Islet of Langerhans (tissue), 1 donor: ENCODE data around the gene APBB2.
"Not testable (repeated sequence)": the region's sequence is repeated elsewhere in the genome, so short reads cannot be mapped to it uniquely, and the experiment has no call there.

Experiments used
- FAIRE-seq: peaks from one replicate; lab custom pipeline; 2011; peaks lifted over from hg19 to GRCh38; lab: Jason Lieb, UNC

The APBB2 gene

DNA sequence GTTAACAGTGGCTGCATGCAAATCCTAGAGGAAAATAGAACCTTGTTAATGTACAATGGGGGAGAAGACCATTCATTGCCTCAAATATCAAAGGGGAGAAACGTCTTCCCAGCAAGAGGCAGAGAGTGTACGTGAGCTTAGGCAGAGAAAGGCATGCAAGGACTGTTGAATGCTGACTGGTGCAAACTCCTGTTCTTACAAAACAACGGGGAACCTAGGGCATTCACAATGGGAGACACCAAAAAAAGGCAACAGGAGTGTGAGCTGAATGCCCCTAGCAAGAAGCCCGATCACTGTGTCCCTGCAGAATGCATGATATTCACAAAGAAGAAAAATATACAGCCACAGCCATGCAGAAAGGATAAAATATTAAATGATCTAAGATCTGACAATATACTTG, 279.7 kb downstream of the APBB2 start:
- no peak for FAIRE-seq

DNA sequence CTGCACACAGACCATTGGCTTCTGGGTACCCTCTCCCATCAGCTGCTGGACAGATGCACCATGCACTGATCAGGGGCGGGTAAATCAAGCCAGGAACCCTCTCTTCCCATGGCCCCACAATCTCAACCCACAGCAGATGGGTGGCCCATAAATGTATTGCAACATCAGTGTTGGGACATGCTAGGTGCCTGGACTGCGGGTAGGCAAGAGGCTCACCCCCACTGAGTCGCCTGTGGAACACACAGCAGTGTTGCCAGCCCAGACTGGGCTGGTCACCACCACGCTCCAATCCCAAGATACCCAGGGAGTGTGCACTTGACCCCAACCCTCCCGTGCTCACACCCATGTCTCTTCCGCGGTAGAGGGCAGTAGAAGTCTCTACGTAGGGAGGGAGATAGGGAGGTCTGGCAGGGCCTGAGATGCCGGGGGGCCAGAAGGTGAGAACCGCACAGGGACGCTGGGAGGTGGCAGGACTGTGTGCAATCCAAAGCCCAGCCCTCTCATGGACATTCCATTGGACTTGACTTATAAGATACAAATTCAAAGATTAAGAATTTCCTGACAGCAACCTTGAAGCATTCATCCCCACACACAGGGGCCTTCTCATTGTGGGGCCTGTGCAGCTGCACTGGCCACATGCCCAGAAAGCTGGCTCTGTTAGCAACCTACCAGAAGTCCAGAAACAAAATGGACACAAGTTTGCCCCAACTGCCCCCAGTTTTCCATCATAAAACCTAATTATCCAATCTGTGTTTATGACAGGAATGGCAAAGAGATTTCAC, 280.9 kb downstream of the APBB2 start:
- FAIRE-seq = no peak

DNA sequence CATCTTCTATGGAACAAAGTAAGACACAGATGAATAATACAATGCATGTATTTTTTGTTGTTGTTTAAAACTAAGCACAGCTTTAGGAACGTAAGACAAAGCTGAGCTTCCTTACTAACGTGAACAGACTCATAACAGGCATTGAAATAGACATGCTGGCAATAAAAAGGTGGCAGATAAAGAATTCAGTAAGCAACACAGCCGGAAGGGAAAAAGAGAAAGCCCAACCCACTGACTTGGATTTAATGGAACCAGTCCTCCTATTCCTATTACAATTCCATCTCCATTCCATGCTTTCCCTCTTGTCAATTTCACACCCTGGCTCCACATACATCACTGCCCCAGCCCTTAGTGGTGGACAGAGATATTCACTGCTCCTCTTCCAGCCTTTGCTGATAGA, 282.5 kb downstream of the APBB2 start:
- no peak for FAIRE-seq

DNA sequence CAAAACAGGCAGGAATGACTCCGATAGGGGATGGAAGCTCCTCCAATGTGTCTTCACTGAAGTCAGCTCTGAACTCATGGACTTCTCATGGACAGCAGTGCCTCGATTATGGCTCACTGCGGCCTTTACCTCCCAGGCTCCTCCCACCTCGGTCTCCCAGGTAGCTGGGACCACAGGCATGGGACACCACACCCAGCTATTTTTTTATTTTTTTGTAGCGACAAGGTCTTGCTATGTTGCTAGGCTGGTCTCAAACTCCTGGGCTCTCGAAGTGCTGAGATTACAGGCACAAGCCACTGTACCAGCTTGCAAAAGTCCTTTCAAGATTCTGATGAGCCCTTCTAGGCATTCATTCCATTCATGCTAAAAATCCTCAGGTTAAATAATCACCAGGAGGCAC, 283.1 kb downstream of the APBB2 start:
- FAIRE-seq = no peak

DNA sequence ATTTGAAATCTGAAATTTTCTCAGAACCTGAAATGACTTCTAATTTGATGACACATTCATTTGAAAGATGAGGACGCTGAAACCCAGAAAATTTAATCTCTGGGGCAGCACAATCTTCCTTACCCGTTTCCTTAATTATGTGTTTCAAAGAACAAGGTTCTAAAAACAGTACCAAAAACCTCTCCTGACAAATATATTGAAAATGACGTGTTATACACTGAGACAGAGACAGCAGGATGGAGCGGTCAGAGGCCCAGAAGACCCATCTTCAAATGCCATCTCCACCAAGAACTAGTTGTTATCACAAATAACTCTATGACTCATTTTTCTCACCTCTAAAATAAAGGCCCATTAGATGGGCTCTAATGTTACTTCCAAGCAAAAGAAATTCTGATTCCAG, 287.3 kb downstream of the APBB2 start:
- no peak for FAIRE-seq

DNA sequence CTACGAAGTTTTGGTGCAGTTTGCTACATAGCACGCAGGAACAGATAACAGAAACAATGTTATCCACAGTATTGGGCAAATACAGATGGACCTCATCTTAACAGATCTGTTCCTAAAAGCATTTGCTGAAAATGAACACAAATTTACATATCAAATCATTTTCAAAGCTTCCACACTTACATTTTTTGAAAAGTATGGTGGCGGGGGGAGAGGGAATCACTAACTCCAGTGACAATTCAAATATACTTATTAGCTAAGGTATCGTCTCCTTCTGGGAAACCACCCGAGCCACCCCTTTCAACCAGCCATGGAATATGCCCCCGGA, 289.6 kb downstream of the APBB2 start:
- FAIRE-seq = no peak

DNA sequence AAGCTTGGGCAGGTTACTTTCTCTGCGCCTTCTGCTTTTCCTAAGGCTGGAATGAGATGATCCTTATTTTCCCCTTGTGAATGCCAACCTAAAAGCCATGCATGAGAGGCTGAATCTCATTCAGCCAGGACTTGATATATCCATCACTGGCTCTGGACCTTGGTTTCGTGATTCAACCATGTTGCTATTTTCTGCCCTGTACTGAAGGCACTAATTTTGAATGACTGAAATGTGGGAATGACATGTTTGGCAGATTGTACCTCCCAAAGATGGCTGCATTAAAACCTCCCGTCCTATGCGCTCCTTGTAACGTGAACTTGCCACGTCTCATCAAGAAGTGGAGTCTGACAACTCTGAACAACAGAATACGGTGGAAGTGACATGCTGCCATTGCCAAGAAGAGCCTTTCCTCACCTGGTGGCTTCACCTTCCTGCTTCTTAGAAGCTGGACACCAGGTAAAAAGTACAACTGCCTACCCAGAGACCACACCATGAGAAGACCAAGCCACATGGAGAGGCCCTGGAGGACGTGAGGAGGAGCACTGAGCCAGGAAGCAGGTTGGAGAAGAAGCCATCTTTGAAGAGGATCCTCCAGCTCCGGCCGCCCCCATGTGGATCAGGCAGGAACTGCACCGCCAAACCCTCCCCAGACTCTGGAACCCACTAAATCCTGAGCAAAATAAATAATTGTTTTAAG, 290.1 kb downstream of the APBB2 start:
- peak; percentile 33 for FAIRE-seq

DNA sequence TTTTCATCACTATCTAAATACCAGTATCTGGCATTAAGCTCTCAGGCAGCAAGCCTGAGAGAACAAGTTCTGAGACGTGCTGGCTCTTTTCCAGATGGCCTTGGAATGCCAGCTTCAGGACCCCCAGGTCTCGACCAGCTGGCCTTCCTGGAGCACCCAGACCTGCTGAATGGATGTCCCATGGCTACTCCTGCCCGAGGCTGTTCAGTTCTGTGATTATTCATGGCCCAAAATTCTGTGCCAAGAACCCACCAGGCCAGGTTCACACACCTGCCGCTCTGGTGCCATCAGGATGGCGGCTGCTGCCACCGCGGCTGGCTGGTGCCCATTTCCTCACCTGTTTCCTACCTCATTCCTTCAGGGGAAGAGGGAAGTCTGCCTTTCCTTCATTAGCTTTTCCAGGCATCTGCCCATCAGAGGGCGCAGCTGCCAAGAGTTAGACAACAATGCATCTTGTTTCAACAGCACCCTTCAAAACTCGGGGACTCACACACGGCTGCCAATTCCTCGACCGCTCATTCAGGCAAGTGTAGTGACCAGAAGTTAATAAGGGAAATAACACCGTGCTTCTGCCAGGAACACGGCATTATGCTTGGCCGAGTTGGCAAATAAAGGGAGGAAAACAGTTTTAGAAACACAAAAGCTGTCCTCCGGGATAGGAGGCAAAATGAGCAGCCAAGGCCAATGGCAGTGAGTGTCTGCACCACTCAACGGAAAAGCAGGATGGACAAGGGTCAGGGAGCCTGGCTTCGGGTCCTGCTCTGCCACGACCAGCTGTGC, 290.8 kb downstream of the APBB2 start:
- FAIRE-seq = peak; percentile 80

DNA sequence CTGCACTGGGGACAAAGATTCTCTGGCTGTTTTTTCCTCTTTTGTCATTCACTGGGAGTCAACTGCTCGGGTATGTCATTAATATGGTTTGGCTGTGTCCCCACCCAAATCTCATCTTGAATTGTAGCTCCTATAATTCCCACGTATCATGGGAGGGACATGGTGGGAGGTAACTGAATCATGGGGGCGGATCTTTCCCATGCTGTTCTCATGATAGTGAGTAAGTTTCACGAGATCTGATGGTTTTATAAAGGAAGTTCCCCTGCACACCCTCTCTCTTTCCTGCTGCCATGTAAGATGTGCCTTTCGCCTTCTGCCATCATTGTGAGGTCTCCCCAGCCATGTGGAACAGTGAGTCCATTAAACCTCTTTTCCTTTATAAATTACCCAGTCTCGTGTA, 294.4 kb downstream of the APBB2 start:
- FAIRE-seq = not testable (repeated sequence)

DNA sequence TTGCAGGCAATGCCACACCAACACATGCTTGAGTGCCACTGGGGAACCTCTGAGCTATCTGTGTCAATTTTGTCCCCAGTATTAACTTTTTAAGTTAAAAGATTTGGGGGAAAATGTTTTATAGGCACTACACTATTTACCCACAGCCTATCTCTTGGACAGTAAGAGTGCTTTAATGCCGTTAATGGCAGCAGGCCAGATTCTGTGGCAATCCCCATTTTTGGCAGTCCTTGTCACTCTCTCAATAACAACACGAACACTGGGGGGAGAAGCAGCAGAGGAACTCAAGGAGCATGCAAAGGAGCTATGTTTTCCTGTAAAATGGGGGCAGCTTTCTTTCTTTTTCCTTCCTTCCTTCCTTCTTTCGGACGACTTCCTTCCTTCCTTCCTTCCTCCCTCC, 296.0 kb downstream of the APBB2 start:
- FAIRE-seq = no peak

DNA sequence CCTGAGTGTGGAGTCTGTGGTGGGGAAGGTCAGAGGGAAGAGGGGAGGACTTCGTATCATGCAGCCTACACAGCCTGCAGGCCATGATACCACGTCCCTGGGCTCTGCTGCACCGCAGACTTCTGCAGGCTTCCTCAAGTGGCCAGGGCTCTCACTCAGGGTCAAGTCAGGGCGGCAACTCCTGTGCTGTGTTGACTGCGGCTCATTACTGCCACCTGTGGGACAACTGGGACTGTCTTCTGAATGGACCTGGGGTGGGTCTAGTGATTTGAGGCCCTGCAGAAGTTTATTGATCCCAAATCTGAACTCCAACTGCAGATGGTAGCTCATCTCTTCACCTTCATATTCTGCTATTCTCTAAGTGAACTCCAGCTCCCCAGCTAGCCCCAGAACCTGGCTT, 297.5 kb downstream of the APBB2 start:
- FAIRE-seq = no peak

DNA sequence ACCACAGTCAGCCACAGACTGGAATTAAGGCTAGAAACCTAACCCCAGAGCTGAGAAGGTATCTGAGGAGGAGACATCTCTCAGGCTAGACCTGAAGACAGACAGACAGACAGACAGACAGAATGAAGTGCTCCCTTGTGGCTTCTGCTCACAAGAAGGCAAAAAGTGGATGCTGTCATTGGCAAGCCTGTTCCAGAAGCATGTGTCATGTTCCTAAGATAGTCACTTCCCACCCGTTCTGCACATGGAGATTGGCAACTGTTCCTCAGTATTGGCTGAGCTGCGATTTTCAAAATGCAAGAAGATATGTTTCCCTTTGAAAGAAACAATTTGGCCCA, 298.2 kb downstream of the APBB2 start:
- FAIRE-seq = no peak

DNA sequence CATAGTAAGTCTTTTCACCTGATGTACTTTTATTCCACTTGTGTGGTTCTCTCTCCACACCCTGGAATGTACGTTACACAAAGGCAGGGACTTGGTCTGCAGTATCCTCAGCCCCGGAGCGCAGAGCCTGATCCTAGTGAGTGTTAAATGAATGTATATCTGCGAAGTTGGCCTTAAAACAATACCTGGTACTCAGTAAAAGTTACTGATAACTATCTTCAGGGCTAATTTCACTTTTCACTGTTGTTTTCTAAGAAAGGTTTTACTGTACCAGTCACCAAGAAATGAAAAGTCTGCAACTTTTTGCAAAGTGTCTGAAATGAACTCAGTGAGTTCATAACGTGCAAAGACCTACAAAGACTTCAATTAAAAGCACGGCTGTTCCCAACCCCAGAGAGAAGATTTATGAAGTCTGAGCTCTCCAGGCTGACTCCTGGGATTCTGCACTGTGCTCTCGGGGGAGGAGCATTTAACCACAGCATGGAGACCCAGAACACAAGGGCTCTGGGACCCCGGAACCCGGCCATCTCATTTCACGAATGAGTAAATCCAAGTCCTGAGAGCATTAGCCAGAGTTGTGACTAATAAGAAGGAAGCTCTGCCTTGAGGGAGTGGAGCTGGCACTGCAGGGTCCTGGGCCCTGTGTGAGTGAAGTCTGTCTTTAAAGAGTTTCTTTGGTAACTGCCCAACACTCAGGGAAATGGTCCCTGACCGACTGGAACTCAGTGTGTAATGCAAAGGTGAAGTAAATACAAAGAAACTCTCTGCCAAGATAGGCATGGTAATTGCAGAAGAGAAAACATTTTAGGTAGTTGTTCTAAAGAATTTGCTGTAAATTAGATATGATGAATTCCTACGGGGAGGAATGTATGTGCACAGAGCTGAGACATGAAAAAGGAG, 298.8 kb downstream of the APBB2 start:
- FAIRE-seq = no peak

DNA sequence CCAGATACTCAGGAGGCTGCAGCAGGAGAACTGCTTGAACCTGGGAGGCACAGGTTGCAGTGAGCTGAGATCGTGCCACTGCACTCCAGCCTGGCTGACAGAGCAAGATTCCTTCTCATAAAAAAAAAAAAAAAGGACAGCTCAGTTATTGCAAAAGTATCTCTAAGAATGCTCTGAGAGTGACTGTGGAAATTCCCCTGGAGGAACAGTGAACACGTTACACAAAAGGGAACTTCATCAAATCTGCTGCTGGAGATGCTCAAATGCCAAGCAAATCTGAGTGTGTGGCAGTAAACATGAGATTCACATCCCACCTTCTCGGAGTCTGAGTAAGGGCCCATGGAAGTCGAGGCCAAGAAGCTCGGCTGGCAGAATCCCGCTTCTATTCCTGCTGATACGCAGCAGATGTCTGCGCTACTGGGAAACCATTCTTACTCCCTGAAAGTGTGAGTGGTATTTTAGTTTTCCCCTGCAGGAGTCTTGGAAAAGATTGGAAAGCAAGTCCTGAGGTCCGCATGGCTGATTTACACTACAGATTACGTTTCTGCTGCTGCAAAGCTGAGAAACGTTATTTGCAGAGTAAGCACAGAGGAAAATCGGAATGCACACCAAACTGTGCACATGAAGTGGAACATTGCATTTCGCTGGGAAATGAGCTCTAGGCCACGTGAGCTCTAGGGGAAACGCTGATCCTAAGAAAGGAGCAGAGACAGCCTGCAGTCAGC, 301.7 kb downstream of the APBB2 start:
- FAIRE-seq = no peak

DNA sequence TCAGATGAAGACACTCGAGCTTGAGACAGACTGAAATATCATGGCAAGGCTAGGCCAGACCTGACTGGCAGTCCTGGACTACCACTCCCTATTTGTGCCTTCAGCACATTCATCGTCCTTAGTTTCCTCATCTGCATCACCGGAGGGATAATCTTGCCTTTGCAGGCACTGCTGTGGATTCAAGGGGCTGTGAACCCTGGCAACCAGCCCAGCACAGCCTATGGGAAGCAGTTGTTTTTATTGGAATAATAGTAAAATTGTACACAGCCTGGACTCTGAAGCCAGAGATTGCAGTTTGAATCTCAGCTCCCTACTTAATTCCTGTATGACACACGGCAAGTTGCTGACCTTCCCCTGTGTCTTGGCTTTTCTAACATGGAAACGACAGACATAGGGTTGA, 303.6 kb downstream of the APBB2 start:
- FAIRE-seq = no peak

DNA sequence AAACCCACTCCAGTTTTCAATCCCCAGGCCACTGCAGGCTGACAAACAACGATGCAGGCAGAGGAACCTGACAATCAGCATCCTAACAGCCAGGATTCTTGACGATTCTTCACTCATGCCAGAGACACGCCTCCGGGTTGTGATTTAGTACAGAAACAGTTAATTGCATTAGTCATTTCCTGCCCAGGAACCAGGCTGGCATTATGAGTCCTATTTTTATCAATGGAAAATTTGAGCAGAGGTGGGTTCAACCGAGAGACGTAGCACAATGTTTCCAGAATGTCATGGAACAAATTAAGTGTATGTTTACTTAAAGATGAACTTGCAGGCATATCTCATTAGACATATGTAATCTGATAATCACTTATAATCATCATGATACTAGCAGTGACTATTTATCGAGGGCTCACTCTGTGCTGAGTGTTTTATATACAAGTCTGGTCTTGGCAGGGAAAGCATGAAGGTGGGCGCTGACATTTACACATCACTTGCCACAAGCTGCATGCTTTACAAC, 304.9 kb downstream of the APBB2 start:
- FAIRE-seq = peak; percentile 97

DNA sequence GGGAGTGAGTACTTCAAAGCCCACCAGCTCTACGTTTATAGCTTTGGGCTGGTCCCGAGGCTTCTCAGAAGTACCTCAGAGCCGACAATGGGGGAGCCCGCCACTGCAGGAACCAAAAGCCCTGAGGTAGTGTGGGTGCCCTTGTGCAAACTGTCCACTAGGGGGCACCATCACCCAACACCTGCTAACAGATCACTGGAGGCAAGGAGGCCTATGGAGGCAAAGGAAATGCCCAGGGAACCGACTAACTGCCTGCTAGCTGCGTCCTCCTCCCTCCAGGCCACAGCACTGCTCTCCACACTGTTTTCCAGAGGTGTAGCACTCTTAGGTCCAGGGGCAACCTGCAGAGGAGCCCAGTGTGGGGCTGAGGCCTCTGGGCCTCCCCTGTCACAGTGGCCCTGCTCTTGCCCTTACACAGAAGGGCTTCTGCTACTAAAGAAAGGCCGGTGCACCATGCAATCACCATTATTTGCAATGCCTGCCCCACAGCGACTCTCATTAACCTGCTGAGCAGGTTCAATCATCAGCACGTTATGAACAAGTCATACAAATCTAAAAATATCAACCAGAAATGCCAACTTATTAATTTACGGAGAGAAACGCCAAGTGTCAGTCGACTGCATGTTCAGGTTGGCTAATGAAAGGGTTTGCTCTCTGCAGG, 305.5 kb downstream of the APBB2 start:
- FAIRE-seq = no peak

DNA sequence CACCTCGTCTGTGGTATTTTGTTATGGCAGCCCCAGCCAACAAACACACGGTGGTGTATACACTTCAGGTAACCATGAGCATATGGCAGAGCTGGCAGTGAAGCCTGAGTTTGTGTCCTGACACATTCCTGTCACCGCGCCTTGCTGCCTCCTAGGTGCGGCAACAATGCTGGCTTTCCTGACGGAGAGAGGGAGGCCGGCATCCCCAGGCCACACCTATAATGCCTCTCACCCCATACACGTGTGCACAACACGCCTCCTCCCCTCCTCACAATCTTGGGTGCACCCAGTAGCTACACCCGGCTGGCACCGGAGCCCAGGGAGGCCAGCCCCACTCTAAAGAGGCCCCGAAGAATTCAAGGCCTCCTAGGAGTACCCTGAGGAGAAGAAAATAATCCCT, 306.0 kb downstream of the APBB2 start:
- no peak for FAIRE-seq

DNA sequence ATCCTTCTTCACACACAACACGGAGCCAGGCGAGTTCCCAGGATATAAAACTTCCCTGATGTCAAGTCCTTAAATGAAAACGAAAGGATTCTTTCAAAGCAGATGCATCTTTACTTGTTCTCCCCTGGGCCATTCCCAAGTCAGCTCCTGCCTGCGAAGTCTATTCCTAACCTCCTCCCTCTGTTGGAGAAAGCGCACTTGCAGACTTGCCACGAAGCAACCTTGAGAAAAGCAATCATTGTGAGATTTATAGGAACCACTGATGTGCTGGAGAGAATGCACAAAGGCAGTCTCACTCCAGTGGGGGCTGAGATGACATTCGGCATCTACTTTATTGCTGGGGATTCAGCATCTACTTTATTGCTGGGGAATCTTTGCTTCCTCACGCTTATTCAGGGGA, 308.9 kb downstream of the APBB2 start:
- no peak for FAIRE-seq

DNA sequence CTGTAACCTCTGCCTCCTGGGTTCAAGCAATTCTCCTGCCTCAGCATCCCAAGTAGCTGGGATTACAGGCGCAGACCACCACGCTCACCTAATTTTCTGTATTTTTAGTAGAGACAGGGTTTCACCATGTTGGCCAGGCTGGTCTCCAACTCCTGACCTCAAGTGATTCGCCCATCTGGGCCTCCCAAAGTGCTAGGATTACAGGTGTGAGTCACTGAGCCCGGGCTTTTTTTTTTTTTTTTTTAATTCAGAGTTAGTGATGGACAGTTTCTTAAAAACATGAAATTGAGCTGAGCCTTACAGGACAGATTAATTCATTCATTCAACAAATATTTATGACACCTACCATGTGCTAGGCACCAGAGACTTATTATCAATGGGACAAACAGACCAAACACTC, 313.8 kb downstream of the APBB2 start:
- not testable (repeated sequence) for FAIRE-seq
